ENCODE results near the gene CPA2.

DNA sequence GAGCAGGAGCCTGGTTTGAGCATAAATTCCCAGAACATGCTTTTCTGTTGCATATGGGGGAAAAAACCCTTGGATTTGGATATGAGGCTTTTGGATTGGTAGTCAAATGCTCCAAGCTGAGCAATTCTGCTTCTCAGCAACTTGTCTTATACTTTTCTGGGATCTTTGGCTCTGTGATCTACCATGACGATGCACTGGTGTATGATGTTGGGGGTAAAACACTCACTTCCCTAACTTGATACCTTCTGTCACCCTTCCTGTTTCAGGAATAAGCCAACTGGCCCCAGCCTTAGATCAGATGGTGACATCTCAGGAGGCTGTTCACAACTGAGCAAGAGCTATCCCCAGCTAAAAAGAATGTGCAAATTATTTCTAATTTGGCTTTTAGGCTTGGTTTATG, 13.2 kb downstream of the CPA2 start:
- no peak for TF ChIP-seq EZH2 (IDR thresholded peaks at IDR 0.05)
- TF ChIP-seq POLR2AphosphoS5 (IDR thresholded peaks at IDR 0.05; ENCODE audit: borderline replicate concordance, low read depth, low read length): no peak
- no peak for TF ChIP-seq FOXP2 (optimal IDR thresholded peaks at IDR 0.05; ENCODE audit: control extremely low read depth, extremely low read length, insufficient read depth)
